RPMI7951 (cell line): ENCODE measurements around the gene ERAL1. TPM values are rescaled to one million over a fixed set of nuclear protein-coding genes. Genes with fewer than 3 reads are reported as not detected.
A peak's percentile ranks its signal among the peaks of the same experiment; 100 is the strongest.
"Not testable (repeated sequence)": the region's sequence is repeated elsewhere in the genome, so short reads cannot be mapped to it uniquely, and the experiment has no call there.

Experiments used
- DNase-seq: peaks from one replicate; pipeline ENCODE4 v3.0.0-alpha.2; 2012; ENCODE audit warnings: low read depth
- total RNA-seq: library from RNA; depleted of rRNA; stranded (reverse); fragments of >200 nt; shearing (Covaris generic); gene quantifications from 2 replicates; pipeline ENCODE4 v1.2.3, GENCODE V29; 2014

Gene ERAL1
- total RNA-seq, 1 experiment from 2014 or later: 29.8 TPM

- DNase-seq: peak; percentile 18
Observed at GRCh38 chr17:28878981-28879380, 24.2 kb downstream of the ERAL1 start.

GRCh38 chr17:28879886-28880571 lies 25.2 kb downstream of the ERAL1 start:
- DNase-seq: no peak

GRCh38 chr17:28880572-28880945 lies 25.7 kb downstream of the ERAL1 start:
- no peak for DNase-seq

- DNase-seq: no peak
Observed at GRCh38 chr17:28881533-28882056, 26.8 kb downstream of the ERAL1 start.

GRCh38 chr17:28882154-28882895 lies 27.5 kb downstream of the ERAL1 start:
- no peak for DNase-seq

- no peak for DNase-seq
Observed at GRCh38 chr17:28883967-28884702, 29.3 kb downstream of the ERAL1 start.

- DNase-seq: no peak
Observed at GRCh38 chr17:28885363-28885762, 30.5 kb downstream of the ERAL1 start.

- no peak for DNase-seq
Observed at GRCh38 chr17:28885951-28886350, 31.1 kb downstream of the ERAL1 start.

GRCh38 chr17:28887871-28888471 lies 33.2 kb downstream of the ERAL1 start:
- no peak for DNase-seq

GRCh38 chr17:28888832-28889231 lies 34.0 kb downstream of the ERAL1 start:
- DNase-seq: no peak

- no peak for DNase-seq
Observed at GRCh38 chr17:28889996-28890395, 35.2 kb downstream of the ERAL1 start.

GRCh38 chr17:28891201-28891600 lies 36.4 kb downstream of the ERAL1 start:
- no peak for DNase-seq

GRCh38 chr17:28892024-28892423 lies 37.2 kb downstream of the ERAL1 start:
- no peak for DNase-seq

- DNase-seq: not testable (repeated sequence)
Observed at GRCh38 chr17:28893248-28894183, 38.7 kb downstream of the ERAL1 start.

GRCh38 chr17:28895794-28896447 lies 41.1 kb downstream of the ERAL1 start:
- no peak for DNase-seq

GRCh38 chr17:28896491-28896883 lies 41.7 kb downstream of the ERAL1 start:
- DNase-seq: no peak

GRCh38 chr17:28896884-28897768 lies 42.3 kb downstream of the ERAL1 start, which contains the start of gene FLOT2:
TSS of gene FLOT2 (minus strand) at chr17:28897733. CDS start at chr17:28897574, 159 bp downstream.
- DNase-seq: peak; percentile 33

GRCh38 chr17:28897769-28898526 lies 43.1 kb downstream of the ERAL1 start:
- DNase-seq: no peak
